ENCODE measurements around the gene TRAPPC1. TPM values are rescaled to one million over a fixed set of nuclear protein-coding genes. Genes with fewer than 3 reads are reported as not detected.

TRAPPC1 gene
- total and polyA plus RNA-seq, 10 of the 15 experiments (the other 5 are each of a cell fraction or from before 2014, with no cell fraction given) = 31.3 to 306 (median 134) TPM

DNA sequence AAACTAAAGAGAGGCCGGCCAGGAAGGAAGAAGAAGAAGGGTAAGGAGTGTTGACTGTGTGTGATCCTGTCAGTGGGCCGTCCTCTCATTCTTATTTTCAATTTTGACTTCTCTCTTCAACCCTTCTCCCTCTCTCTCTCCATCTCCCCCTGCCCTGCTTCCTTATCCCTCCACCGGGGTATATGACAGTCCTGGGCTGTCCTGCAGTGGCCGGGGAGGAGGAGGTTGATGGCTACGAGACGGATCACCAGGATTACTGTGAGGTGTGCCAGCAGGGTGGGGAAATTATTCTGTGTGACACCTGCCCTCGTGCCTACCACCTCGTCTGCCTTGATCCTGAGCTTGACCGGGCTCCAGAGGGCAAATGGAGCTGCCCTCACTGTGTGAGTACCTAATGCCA, 37.5 kb downstream of the TRAPPC1 start (continued):
- TF ChIP-seq, protein P1, sequence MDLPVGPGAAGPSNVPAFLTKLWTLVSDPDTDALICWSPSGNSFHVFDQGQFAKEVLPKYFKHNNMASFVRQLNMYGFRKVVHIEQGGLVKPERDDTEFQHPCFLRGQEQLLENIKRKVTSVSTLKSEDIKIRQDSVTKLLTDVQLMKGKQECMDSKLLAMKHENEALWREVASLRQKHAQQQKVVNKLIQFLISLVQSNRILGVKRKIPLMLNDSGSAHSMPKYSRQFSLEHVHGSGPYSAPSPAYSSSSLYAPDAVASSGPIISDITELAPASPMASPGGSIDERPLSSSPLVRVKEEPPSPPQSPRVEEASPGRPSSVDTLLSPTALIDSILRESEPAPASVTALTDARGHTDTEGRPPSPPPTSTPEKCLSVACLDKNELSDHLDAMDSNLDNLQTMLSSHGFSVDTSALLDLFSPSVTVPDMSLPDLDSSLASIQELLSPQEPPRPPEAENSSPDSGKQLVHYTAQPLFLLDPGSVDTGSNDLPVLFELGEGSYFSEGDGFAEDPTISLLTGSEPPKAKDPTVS (IDR thresholded peaks at IDR 0.05; ENCODE audit: low read depth, low read length) = no peak
- TF ChIP-seq, protein P2, sequence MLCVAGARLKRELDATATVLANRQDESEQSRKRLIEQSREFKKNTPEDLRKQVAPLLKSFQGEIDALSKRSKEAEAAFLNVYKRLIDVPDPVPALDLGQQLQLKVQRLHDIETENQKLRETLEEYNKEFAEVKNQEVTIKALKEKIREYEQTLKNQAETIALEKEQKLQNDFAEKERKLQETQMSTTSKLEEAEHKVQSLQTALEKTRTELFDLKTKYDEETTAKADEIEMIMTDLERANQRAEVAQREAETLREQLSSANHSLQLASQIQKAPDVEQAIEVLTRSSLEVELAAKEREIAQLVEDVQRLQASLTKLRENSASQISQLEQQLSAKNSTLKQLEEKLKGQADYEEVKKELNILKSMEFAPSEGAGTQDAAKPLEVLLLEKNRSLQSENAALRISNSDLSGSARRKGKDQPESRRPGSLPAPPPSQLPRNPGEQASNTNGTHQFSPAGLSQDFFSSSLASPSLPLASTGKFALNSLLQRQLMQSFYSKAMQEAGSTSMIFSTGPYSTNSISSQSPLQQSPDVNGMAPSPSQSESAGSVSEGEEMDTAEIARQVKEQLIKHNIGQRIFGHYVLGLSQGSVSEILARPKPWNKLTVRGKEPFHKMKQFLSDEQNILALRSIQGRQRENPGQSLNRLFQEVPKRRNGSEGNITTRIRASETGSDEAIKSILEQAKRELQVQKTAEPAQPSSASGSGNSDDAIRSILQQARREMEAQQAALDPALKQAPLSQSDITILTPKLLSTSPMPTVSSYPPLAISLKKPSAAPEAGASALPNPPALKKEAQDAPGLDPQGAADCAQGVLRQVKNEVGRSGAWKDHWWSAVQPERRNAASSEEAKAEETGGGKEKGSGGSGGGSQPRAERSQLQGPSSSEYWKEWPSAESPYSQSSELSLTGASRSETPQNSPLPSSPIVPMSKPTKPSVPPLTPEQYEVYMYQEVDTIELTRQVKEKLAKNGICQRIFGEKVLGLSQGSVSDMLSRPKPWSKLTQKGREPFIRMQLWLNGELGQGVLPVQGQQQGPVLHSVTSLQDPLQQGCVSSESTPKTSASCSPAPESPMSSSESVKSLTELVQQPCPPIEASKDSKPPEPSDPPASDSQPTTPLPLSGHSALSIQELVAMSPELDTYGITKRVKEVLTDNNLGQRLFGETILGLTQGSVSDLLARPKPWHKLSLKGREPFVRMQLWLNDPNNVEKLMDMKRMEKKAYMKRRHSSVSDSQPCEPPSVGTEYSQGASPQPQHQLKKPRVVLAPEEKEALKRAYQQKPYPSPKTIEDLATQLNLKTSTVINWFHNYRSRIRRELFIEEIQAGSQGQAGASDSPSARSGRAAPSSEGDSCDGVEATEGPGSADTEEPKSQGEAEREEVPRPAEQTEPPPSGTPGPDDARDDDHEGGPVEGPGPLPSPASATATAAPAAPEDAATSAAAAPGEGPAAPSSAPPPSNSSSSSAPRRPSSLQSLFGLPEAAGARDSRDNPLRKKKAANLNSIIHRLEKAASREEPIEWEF (IDR thresholded peaks at IDR 0.05; ENCODE audit: insufficient replicate concordance, low read depth, low read length) = no peak
- TF ChIP-seq KAT2A (conservative IDR thresholded peaks at IDR 0.05; ENCODE audit: control insufficient read depth, low read depth, low read length) (no peak), IKZF1 (conservative IDR thresholded peaks at IDR 0.05) (no peak), TCF7 (IDR thresholded peaks at IDR 0.05; ENCODE audit: borderline replicate concordance) (no peak), SREBF2 (IDR thresholded peaks at IDR 0.05; ENCODE audit: low read length) (no peak), MXI1 (IDR thresholded peaks at IDR 0.05; ENCODE audit: low read depth, low read length) (no peak), BHLHE40 (IDR thresholded peaks at IDR 0.05; ENCODE audit: borderline replicate concordance in 1 of 2, low read depth in 2 of 2, low read length in 1 of 2) (no peak), FOXM1 (IDR thresholded peaks at IDR 0.05; ENCODE audit: low read depth, low read length) (no peak), RUNX3 (IDR thresholded peaks at IDR 0.05; ENCODE audit: low read length) (no peak)
- TF ChIP-seq, protein P3, sequence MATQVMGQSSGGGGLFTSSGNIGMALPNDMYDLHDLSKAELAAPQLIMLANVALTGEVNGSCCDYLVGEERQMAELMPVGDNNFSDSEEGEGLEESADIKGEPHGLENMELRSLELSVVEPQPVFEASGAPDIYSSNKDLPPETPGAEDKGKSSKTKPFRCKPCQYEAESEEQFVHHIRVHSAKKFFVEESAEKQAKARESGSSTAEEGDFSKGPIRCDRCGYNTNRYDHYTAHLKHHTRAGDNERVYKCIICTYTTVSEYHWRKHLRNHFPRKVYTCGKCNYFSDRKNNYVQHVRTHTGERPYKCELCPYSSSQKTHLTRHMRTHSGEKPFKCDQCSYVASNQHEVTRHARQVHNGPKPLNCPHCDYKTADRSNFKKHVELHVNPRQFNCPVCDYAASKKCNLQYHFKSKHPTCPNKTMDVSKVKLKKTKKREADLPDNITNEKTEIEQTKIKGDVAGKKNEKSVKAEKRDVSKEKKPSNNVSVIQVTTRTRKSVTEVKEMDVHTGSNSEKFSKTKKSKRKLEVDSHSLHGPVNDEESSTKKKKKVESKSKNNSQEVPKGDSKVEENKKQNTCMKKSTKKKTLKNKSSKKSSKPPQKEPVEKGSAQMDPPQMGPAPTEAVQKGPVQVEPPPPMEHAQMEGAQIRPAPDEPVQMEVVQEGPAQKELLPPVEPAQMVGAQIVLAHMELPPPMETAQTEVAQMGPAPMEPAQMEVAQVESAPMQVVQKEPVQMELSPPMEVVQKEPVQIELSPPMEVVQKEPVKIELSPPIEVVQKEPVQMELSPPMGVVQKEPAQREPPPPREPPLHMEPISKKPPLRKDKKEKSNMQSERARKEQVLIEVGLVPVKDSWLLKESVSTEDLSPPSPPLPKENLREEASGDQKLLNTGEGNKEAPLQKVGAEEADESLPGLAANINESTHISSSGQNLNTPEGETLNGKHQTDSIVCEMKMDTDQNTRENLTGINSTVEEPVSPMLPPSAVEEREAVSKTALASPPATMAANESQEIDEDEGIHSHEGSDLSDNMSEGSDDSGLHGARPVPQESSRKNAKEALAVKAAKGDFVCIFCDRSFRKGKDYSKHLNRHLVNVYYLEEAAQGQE (IDR thresholded peaks at IDR 0.05; ENCODE audit: low read depth, low read length) = no peak

All from GM12878 (cell line).